ENCODE measurements around the gene TBX10. TPM values are rescaled to one million over a fixed set of nuclear protein-coding genes. Genes with fewer than 3 reads are reported as not detected.

Gene TBX10
- total RNA-seq, 1 experiment from 2014 or later = not detected

DNA sequence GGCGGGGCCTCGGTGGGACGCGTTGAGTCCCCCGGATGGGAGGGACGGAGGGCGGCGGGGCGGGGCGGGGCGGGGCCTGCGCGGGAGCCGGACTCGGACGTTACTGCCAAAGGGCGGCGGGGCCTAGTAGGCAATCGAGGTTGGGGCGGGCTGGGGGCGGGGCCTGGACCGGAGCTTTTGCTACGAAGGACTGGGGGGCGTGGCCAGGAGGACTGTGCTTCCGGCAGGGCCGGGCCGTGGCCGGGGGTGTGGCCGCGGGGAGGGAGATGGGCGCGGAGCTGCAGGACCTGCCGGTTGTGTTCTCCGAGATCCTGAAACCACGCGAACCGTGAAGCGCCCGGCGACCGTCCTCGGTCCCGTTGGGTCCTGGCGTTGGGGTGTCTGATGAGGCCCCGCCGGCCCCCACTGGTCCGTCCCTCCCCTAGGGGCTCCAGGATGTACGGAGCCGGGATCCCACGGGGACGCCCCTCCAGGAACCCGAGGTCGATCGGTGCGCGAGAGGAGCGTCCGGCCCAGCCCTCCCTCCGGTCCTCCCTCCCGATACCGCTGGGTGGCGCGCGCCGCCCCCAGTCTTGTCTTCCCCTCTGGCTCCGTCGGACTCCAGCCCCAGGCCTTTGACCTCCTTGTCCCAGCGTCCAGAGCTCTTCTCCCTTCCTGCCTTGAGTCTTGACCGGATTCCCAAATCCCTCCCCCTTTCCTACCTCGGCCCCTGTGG, 9.2 kb downstream of the TBX10 start:
- H3K27ac ChIP-seq (ENCODE audit: low read length) = peak overlapping the region; percentile 44
- DNase-seq (ENCODE audit: low read depth, low spot score) = peak; percentile 67
- ATAC-seq = peak; percentile 87
- H3K27me3 ChIP-seq (ENCODE audit: control insufficient read depth, insufficient read depth, low read length) = no peaks in the 10 kb centered on the region
- H3K4me3 ChIP-seq (ENCODE audit: low read depth in 2 of 2, low read length in 2 of 2) = peak overlapping the region; percentile 71 to 73
- ChIA-PET CTCF (interaction anchor here (0.6 to 3.8 kb wide), 14 partner anchors 11 to 576 kb away, joined by 3 to 23 read pairs (median 4); no protein-coding TSS in a partner anchor), POLR2A (interaction anchor here (0.7 kb wide), 3 partner anchors 36 to 473 kb away, joined by 3 to 5 read pairs (median 4); no protein-coding TSS in a partner anchor)
- BruUV-seq (replicated peaks) = no TSS peak
- intact Hi-C loops (cut with micrococcal nuclease; ENCODE audit: unreplicated experiment) (no loop called here), in situ Hi-C loops (cut with HindIII; ENCODE audit: low pct_unique_long_range_greater_than_20kb, low sequenced_read_pairs) (no loop called here)
- peaks cover 13% of the 10 kb centered on the region; the same call in 1 of the 2 replicates for H3K4me1 ChIP-seq (ENCODE audit: control insufficient read depth, insufficient read depth, low read length)
- H3K9me3 ChIP-seq (ENCODE audit: control insufficient read depth, insufficient read depth, low read depth, low read length) = no peaks in the 10 kb centered on the region
- H3K36me3 ChIP-seq (ENCODE audit: control insufficient read depth, insufficient read depth, low read length) = no peaks in the 10 kb centered on the region
- TF ChIP-seq, protein P1, sequence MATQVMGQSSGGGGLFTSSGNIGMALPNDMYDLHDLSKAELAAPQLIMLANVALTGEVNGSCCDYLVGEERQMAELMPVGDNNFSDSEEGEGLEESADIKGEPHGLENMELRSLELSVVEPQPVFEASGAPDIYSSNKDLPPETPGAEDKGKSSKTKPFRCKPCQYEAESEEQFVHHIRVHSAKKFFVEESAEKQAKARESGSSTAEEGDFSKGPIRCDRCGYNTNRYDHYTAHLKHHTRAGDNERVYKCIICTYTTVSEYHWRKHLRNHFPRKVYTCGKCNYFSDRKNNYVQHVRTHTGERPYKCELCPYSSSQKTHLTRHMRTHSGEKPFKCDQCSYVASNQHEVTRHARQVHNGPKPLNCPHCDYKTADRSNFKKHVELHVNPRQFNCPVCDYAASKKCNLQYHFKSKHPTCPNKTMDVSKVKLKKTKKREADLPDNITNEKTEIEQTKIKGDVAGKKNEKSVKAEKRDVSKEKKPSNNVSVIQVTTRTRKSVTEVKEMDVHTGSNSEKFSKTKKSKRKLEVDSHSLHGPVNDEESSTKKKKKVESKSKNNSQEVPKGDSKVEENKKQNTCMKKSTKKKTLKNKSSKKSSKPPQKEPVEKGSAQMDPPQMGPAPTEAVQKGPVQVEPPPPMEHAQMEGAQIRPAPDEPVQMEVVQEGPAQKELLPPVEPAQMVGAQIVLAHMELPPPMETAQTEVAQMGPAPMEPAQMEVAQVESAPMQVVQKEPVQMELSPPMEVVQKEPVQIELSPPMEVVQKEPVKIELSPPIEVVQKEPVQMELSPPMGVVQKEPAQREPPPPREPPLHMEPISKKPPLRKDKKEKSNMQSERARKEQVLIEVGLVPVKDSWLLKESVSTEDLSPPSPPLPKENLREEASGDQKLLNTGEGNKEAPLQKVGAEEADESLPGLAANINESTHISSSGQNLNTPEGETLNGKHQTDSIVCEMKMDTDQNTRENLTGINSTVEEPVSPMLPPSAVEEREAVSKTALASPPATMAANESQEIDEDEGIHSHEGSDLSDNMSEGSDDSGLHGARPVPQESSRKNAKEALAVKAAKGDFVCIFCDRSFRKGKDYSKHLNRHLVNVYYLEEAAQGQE (IDR thresholded peaks at IDR 0.05; ENCODE audit: insufficient read depth in 1 of 2, low read depth in 2 of 2, low read length in 1 of 2) = no peak
- TF ChIP-seq, protein P2, sequence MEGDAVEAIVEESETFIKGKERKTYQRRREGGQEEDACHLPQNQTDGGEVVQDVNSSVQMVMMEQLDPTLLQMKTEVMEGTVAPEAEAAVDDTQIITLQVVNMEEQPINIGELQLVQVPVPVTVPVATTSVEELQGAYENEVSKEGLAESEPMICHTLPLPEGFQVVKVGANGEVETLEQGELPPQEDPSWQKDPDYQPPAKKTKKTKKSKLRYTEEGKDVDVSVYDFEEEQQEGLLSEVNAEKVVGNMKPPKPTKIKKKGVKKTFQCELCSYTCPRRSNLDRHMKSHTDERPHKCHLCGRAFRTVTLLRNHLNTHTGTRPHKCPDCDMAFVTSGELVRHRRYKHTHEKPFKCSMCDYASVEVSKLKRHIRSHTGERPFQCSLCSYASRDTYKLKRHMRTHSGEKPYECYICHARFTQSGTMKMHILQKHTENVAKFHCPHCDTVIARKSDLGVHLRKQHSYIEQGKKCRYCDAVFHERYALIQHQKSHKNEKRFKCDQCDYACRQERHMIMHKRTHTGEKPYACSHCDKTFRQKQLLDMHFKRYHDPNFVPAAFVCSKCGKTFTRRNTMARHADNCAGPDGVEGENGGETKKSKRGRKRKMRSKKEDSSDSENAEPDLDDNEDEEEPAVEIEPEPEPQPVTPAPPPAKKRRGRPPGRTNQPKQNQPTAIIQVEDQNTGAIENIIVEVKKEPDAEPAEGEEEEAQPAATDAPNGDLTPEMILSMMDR (IDR thresholded peaks at IDR 0.05) = peak; percentile 88
- TF ChIP-seq SIN3A (IDR thresholded peaks at IDR 0.05; ENCODE audit: borderline replicate concordance, insufficient read depth, low read depth, low read length) (peak; percentile 77; the same call in 1 of the 2 replicates), POLR2AphosphoS5 (IDR thresholded peaks at IDR 0.05; ENCODE audit: low read depth, low read length) (peak; percentile 30; the same call in 1 of the 2 replicates), TCF7L2 (IDR thresholded peaks at IDR 0.05; ENCODE audit: low read depth, low read length) (no peak)

- Histone ChIP-seq H3K36me3 (ENCODE audit: control insufficient read depth, insufficient read depth, low read length) (no peaks in the 10 kb centered on the region), H3K27ac (ENCODE audit: low read length) (peak within 1 kb of the TSS; percentile 48), H3K9me3 (ENCODE audit: control insufficient read depth, insufficient read depth, low read depth, low read length) (no peaks in the 10 kb centered on the region), H3K4me1 (ENCODE audit: control insufficient read depth, insufficient read depth, low read length) (peaks cover 13% of the 10 kb centered on the region; the same call in 1 of the 2 replicates), H3K27me3 (ENCODE audit: control insufficient read depth, insufficient read depth, low read length) (no peaks in the 10 kb centered on the region), H3K4me3 (ENCODE audit: low read depth in 2 of 2, low read length in 2 of 2) (peak within 1 kb of the TSS; percentile 71 to 73)
- in situ Hi-C loops (cut with HindIII; ENCODE audit: low pct_unique_long_range_greater_than_20kb, low sequenced_read_pairs) (no loop called here), intact Hi-C loops (cut with micrococcal nuclease; ENCODE audit: unreplicated experiment) (no loop called here)
- no TSS peak for BruUV-seq (replicated peaks)
- peak; percentile 84 for ATAC-seq
- POLR2A ChIA-PET = interaction anchor here (0.7 kb wide), 3 partner anchors 35 to 473 kb away, joined by 3 to 5 read pairs (median 4); no protein-coding TSS in a partner anchor
- TF ChIP-seq TCF7L2 (IDR thresholded peaks at IDR 0.05; ENCODE audit: low read depth, low read length) = 0 out of 2 replicates have a peak, but pooled peaks have one; percentile 66
- TF ChIP-seq, protein P2 (IDR thresholded peaks at IDR 0.05) = peak; percentile 99
- TF ChIP-seq, protein P1 (IDR thresholded peaks at IDR 0.05; ENCODE audit: insufficient read depth in 1 of 2, low read depth in 2 of 2, low read length in 1 of 2) = no peak
- TF ChIP-seq POLR2AphosphoS5 (IDR thresholded peaks at IDR 0.05; ENCODE audit: low read depth, low read length) = no peak; the same call in 1 of the 2 replicates
- TF ChIP-seq SIN3A (IDR thresholded peaks at IDR 0.05; ENCODE audit: borderline replicate concordance, insufficient read depth, low read depth, low read length) = peak; percentile 34; the same call in 1 of the 2 replicates
- CTCF ChIA-PET = interaction anchor here (0.6 to 3.8 kb wide), 15 partner anchors 14 to 777 kb away, joined by 3 to 23 read pairs (median 4); no protein-coding TSS in a partner anchor
- DNase-seq (ENCODE audit: low read depth, low spot score) = no peak
Measured at GRCh38 chr11:67629386-67630227, 10.0 kb downstream of the TBX10 start, which contains the start of gene NUDT8. Gene NUDT8, minus strand, starts transcription at chr11:67629937. Its CDS starts 26 bp downstream, at chr11:67629911.
